Natural killer cell (primary cell): ENCODE results near the gene DAPK2. TPM values are rescaled to one million over a fixed set of nuclear protein-coding genes. Genes with fewer than 3 reads are reported as not detected.

Experiments
- ATAC-seq, 3 donors: fragments of 150-1000 bp in 2 of 3; fragments of 200-7000 bp in 1 of 3; cut with Tn5 transposase; 1 replicate in 1 of 3; 2 replicates in 2 of 3; pipeline ENCODE4 v1.10.0; 2021; ENCODE audit warnings: mild to moderate bottlenecking in 2 of 3, moderate library complexity in 2 of 3
- DNase-seq, 2 donors: peaks; one replicate each; pipeline versions ENCODE4 v3.0.0 to v3.0.0-alpha.2; 2013 to 2021; ENCODE audit warnings: mixed read lengths in 1 of 2
- H3K27ac ChIP-seq: one replicate; pipeline ENCODE4 v1.5.1; 2013; ENCODE audit warnings: mild to moderate bottlenecking, low read length
- H3K27me3 ChIP-seq: one replicate; pipeline ENCODE4 v1.6.1; 2013; ENCODE audit warnings: low read length; ENCODE audit not compliant: control insufficient read depth, insufficient read depth
- H3K36me3 ChIP-seq: one replicate; pipeline ENCODE4 v1.6.1; 2013; ENCODE audit warnings: low read length; ENCODE audit not compliant: control insufficient read depth, insufficient read depth
- H3K4me1 ChIP-seq: one replicate; pipeline ENCODE4 v1.6.1; 2013; ENCODE audit warnings: low read length; ENCODE audit not compliant: control insufficient read depth, insufficient read depth
- H3K4me3 ChIP-seq: one replicate; pipeline ENCODE4 v1.5.1; 2013; ENCODE audit warnings: low read length
- H3K9me3 ChIP-seq: one replicate; pipeline ENCODE4 v1.6.1; 2013; ENCODE audit warnings: low read length; ENCODE audit not compliant: control insufficient read depth, insufficient read depth
- H3K27ac Mint-ChIP-seq, 2 donors: one replicate each; pipeline ENCODE4 v1.8.0; 2022; ENCODE audit warnings: mild to moderate bottlenecking in 2 of 2, mixed read lengths in 2 of 2, moderate library complexity in 1 of 2
- H3K27me3 Mint-ChIP-seq, 2 donors: one replicate each; pipeline ENCODE4 v1.8.0; 2022; ENCODE audit warnings: low read depth in 2 of 2, mixed read lengths in 2 of 2
- H3K36me3 Mint-ChIP-seq: one replicate; pipeline ENCODE4 v1.8.0; 2022; ENCODE audit warnings: mixed read lengths
- H3K4me1 Mint-ChIP-seq, 2 donors: one replicate each; pipeline ENCODE4 v1.8.0; 2022; ENCODE audit warnings: mixed read lengths in 2 of 2
- H3K4me3 Mint-ChIP-seq: one replicate; pipeline ENCODE4 v1.8.0; 2022; ENCODE audit warnings: mild to moderate bottlenecking, moderate library complexity, mixed read lengths
- H3K9me3 Mint-ChIP-seq, 2 donors: one replicate each; pipeline ENCODE4 v1.8.0; 2022; ENCODE audit warnings: mixed read lengths in 2 of 2
- WGBS: methylation state at CpG from one replicate; pipeline ENCODE4 v1.1.7; 2013; ENCODE audit warnings: missing lambda C conversion rate; ENCODE audit not compliant: insufficient coverage; 5-methylcytosine and 5-hydroxymethylcytosine counted together
- intact Hi-C: fragments of 100-400 bp; cut with micrococcal nuclease; formaldehyde crosslinking; loops from one replicate; pipeline ENCODE4 v1.14.2; 2022
- total RNA-seq, 4 donors: library from RNA; stranded (reverse); fragments of 120-200 nt in 1 of 4; gene quantifications; one replicate each; pipeline versions ENCODE4 v1.2.3 to v1.2.4, GENCODE V29; 2013 to 2022
- TF ChIP-seq, protein P1 (sequence below): fragments of 200-600 bp; IDR thresholded peaks from one replicate; pipeline ENCODE4 v1.8.0; 2022; ENCODE audit warnings: antibody characterized with exemption

DAPK2 gene
- total RNA-seq, 3 donors from 2014 or later (not counting 1 experiment from before 2014, with no cell fraction given), result 3.7 to 25.3 (median 6.0) TPM

DNA sequence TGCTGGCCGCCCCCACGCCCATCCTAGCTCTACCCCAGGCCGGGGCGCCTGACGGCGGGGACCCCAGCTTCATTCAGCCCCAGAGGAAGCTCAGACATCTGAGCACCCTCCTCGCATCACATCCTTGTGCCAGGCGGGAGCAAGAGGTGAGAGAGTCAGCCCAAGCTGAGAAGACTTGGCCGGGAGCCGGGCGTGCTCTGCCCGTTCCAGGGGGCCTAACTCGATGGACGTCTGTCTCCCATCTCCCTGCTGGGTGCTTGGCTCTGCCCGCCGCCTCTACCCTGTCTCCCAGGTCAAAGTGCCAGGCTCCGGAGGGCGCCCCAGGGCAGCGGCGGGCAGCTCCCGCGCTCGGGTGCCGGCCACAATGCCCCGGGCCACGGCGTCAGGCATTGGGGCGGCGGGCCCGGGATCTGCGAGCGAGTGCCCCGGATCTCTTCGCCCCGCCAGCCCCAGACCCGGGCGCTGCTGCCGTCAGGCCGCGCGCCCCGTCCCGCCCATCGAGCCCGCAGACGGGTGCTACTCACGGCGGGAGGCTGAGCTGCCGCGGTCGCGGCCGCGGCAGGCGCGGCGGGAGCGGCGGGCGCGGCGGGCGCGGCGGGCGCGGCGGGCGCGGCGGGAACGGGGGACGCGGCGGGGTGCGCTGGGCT is 388 bp downstream of the DAPK2 start:
- Histone ChIP-seq H3K4me1 (peaks cover 33% of the 10 kb centered on the region), H3K27ac (no peak overlapping the region), H3K27me3 (peaks cover 2% of the 10 kb centered on the region), H3K9me3 (no peaks in the 10 kb centered on the region), H3K4me3 (no peak overlapping the region), H3K36me3 (no peaks in the 10 kb centered on the region)
- Mint-ChIP-seq H3K36me3 (no peaks in the 10 kb centered on the region), H3K4me3 (peak overlapping the region; percentile 74), H3K27ac (no peak overlapping the region), H3K4me1 (peaks cover 0 to 11% of the 10 kb centered on the region in 2 donors), H3K9me3 (no peaks in the 10 kb centered on the region), H3K27me3 (peaks cover 18 to 19% of the 10 kb centered on the region in 2 donors)
- 18% methylated on average over 76 of the region's 76 CpGs for whole genome bisulfite sequencing
- peak in 1 of 2 donors; percentile 27 for DNase-seq
- TF ChIP-seq, protein P1, sequence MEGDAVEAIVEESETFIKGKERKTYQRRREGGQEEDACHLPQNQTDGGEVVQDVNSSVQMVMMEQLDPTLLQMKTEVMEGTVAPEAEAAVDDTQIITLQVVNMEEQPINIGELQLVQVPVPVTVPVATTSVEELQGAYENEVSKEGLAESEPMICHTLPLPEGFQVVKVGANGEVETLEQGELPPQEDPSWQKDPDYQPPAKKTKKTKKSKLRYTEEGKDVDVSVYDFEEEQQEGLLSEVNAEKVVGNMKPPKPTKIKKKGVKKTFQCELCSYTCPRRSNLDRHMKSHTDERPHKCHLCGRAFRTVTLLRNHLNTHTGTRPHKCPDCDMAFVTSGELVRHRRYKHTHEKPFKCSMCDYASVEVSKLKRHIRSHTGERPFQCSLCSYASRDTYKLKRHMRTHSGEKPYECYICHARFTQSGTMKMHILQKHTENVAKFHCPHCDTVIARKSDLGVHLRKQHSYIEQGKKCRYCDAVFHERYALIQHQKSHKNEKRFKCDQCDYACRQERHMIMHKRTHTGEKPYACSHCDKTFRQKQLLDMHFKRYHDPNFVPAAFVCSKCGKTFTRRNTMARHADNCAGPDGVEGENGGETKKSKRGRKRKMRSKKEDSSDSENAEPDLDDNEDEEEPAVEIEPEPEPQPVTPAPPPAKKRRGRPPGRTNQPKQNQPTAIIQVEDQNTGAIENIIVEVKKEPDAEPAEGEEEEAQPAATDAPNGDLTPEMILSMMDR, result no peak
- peak; percentile 57 to 67 (median 61) for ATAC-seq
- intact Hi-C loops, result loop anchor here (1.0 to 10.0 kb wide), 4 partner anchors 101 to 294 kb away; no protein-coding TSS in a partner anchor

DNA sequence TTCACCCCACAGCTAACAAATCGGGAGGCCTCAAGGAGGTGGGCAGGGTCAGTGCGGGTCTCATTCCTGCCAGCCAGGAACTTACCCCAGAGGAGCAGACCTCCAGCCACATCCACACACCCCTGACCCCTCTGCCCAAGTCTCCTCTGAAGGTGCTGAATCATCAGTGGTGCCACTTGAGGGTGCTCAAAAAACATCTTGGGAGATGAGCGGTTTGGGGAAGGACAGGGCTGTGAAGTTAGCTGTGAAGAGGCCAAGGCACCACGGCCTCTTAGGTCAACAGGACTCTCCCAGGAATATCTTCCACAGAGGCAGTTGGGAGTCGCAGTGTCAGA is 1.2 kb downstream of the DAPK2 start:
- Histone ChIP-seq H3K27me3 (peaks cover 2% of the 10 kb centered on the region), H3K27ac (no peak overlapping the region), H3K36me3 (no peaks in the 10 kb centered on the region), H3K4me3 (no peak overlapping the region), H3K9me3 (no peaks in the 10 kb centered on the region), H3K4me1 (peaks cover 33% of the 10 kb centered on the region)
- 77% methylated on average over 5 of the region's 5 CpGs for WGBS
- no peaks in the 10 kb centered on the region for H3K36me3 Mint-ChIP-seq
- peaks cover 18 to 19% of the 10 kb centered on the region in 2 donors for H3K27me3 Mint-ChIP-seq
- DNase-seq (no peak), ATAC-seq (no peak)
- peak overlapping the region in 1 of 2 donors; percentile 41 for H3K27ac Mint-ChIP-seq
- TF ChIP-seq, protein P1, result no peak
- H3K4me1 Mint-ChIP-seq, result peaks cover 0 to 11% of the 10 kb centered on the region in 2 donors
- no peaks in the 10 kb centered on the region for H3K9me3 Mint-ChIP-seq
- H3K4me3 Mint-ChIP-seq, result peak overlapping the region; percentile 74
- intact Hi-C loops, result loop anchor here (5.0 to 10.0 kb wide), 2 partner anchors 150 to 293 kb away; no protein-coding TSS in a partner anchor

DNA sequence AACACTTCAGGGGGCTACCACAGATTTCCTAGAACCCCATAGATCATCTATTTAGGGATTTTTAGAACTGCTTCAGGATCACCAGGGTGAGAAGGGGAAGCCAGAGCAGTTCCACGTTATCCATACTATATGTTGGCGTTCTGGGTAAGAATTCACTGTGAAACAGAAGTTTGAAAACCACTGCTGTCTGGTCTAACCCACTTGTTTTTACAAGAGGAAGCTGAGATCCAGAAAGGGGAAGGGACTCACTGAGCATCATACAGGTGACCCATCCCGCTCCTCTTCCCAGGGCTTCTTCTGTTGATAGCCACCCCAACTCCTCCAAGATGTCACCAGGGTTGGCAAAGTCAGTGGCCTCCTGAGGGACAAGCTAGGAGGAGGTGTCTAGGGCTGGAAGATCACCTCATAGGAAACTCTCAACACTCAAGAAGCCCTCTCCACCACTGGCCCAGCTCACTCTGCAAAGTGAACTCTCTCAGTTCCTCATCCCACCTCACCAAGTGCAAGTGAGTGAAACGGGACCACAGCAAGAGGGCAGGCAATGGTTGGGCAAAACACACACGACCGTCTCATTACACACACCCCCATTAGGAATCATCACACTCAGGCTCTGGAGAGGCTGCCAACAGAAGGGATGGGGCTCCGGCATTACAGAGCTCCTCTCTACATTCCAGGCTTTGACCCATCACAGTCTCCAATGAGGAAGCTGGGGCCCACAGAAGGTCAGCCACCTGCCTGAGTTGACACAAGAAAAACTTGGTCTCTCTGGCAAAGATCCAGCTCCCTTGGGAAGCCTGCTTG is 1.8 kb downstream of the DAPK2 start:
- no peaks in the 10 kb centered on the region for H3K36me3 Mint-ChIP-seq
- peaks cover 18 to 19% of the 10 kb centered on the region in 2 donors for H3K27me3 Mint-ChIP-seq
- peak overlapping the region; percentile 58 for H3K4me3 Mint-ChIP-seq
- H3K9me3 Mint-ChIP-seq, result no peaks in the 10 kb centered on the region
- Histone ChIP-seq H3K4me1 (peaks cover 33% of the 10 kb centered on the region), H3K36me3 (no peaks in the 10 kb centered on the region), H3K27ac (no peak overlapping the region), H3K9me3 (no peaks in the 10 kb centered on the region), H3K4me3 (no peak overlapping the region), H3K27me3 (peaks cover 2% of the 10 kb centered on the region)
- peak overlapping the region in 1 of 2 donors; percentile 41 for H3K27ac Mint-ChIP-seq
- ATAC-seq (no peak), DNase-seq (no peak)
- intact Hi-C loops, result loop anchor here (5.0 to 10.0 kb wide), 2 partner anchors 150 to 292 kb away; no protein-coding TSS in a partner anchor
- TF ChIP-seq, protein P1, result no peak
- WGBS, result 64% methylated on average over 6 of the region's 7 CpGs
- H3K4me1 Mint-ChIP-seq, result peaks cover 0 to 11% of the 10 kb centered on the region in 2 donors
